WTC11 (cell line): ENCODE results near the gene STK32C. TPM values are rescaled to one million over a fixed set of nuclear protein-coding genes. Genes with fewer than 3 reads are reported as not detected.

Experiments
- ATAC-seq: fragments of 200-7000 bp; cut with Tn5 transposase; 2 replicates; pipeline ENCODE4 v1.10.0; 2021; ENCODE audit warnings: mild to moderate bottlenecking, moderate library complexity
- CTCF ChIA-PET: fragments of 300-600 bp; sonication (Branson Sonifier 250); formaldehyde crosslinking; loops from one replicate; lab custom pipeline; 2021; ENCODE audit warnings: antibody characterized with exemption; lab: Charles Lee
- POLR2A ChIA-PET: fragments of 350-600 bp; sonication (Branson Sonifier 250); formaldehyde crosslinking; loops from one replicate; lab custom pipeline; 2021; ENCODE audit warnings: antibody characterized with exemption; lab: Charles Lee
- DNase-seq: peaks from one replicate; pipeline ENCODE4 v3.0.0; 2021; ENCODE audit warnings: low spot score
- H3K27ac Mint-ChIP-seq: 2 replicates; pipeline ENCODE4 v1.8.0; 2021; ENCODE audit warnings: mixed read lengths
- H3K27me3 Mint-ChIP-seq: 2 replicates; pipeline ENCODE4 v1.8.0; 2021; ENCODE audit warnings: low read depth, mild to moderate bottlenecking, moderate library complexity, mixed read lengths
- H3K36me3 Mint-ChIP-seq: 2 replicates; pipeline ENCODE4 v1.8.0; 2021; ENCODE audit warnings: mixed read lengths
- H3K4me1 Mint-ChIP-seq: 2 replicates; pipeline ENCODE4 v1.8.0; 2022; ENCODE audit warnings: mixed read lengths
- H3K4me3 Mint-ChIP-seq: 2 replicates; pipeline ENCODE4 v1.8.0; 2021; ENCODE audit warnings: mild to moderate bottlenecking, moderate library complexity, mixed read lengths
- H3K9me3 Mint-ChIP-seq: 2 replicates; pipeline ENCODE4 v1.8.0; 2021; ENCODE audit warnings: mixed read lengths
- ATF3 ChIP-seq: sonication (generic); formaldehyde crosslinking; conservative IDR thresholded peaks from 2 replicates; pipeline ENCODE4 v1.8.1; 2022; ENCODE audit warnings: mild to moderate bottlenecking, missing genetic modification reagents
- CDX4 ChIP-seq: fragments of 250-450 bp; sonication (Bioruptor Pico); IDR thresholded peaks from 2 replicates; pipeline ENCODE4 v1.9.0; 2021; ENCODE audit warnings: moderate library complexity, mild to moderate bottlenecking, inconsistent platforms, borderline replicate concordance
- CTCF ChIP-seq: fragments of 200-600 bp; IDR thresholded peaks from 2 replicates; pipeline ENCODE4 v1.8.0; 2022; ENCODE audit warnings: antibody characterized with exemption
- ETV6 ChIP-seq: sonication (generic); formaldehyde crosslinking; IDR thresholded peaks from 2 replicates; pipeline ENCODE4 v1.8.1; 2022; ENCODE audit warnings: mild to moderate bottlenecking, missing genetic modification reagents
- HMGA2 ChIP-seq: fragments of 250-450 bp; sonication (Bioruptor Pico); IDR thresholded peaks from 2 replicates; pipeline ENCODE4 v1.4.0; 2021; ENCODE audit warnings: mild to moderate bottlenecking, moderate library complexity
- NFE2L1 ChIP-seq: sonication (generic); formaldehyde crosslinking; IDR thresholded peaks from 2 replicates; pipeline ENCODE4 v1.8.1; 2023; ENCODE audit warnings: missing genetic modification reagents
- PREB ChIP-seq: sonication (generic); formaldehyde crosslinking; IDR thresholded peaks from 2 replicates; pipeline ENCODE4 v1.8.1; 2022; ENCODE audit warnings: mild to moderate bottlenecking, missing genetic modification reagents, moderate library complexity, borderline replicate concordance
- RELA ChIP-seq: sonication (generic); formaldehyde crosslinking; IDR thresholded peaks from 2 replicates; pipeline ENCODE4 v1.8.1; 2022; ENCODE audit warnings: missing genetic modification reagents, mild to moderate bottlenecking, borderline replicate concordance
- SMAD3 ChIP-seq: sonication (generic); formaldehyde crosslinking; IDR thresholded peaks from 2 replicates; pipeline ENCODE4 v1.8.0; 2022; ENCODE audit warnings: missing genetic modification reagents, mild to moderate bottlenecking, borderline replicate concordance
- SMAD4 ChIP-seq: sonication (generic); formaldehyde crosslinking; IDR thresholded peaks from 2 replicates; pipeline ENCODE4 v1.8.0; 2022; ENCODE audit warnings: mild to moderate bottlenecking, missing genetic modification reagents
- ZBTB21 ChIP-seq: sonication (generic); formaldehyde crosslinking; IDR thresholded peaks from 2 replicates; pipeline ENCODE4 v1.8.1; 2023; ENCODE audit warnings: mild to moderate bottlenecking, missing genetic modification reagents, borderline replicate concordance
- ZNF263 ChIP-seq: sonication (generic); formaldehyde crosslinking; IDR thresholded peaks from 2 replicates; pipeline ENCODE4 v1.8.1; 2022; ENCODE audit warnings: low read depth, mild to moderate bottlenecking, moderate library complexity, missing genetic modification reagents
- ZNF396 ChIP-seq: fragments of 250-450 bp; sonication (Bioruptor Pico); IDR thresholded peaks from 2 replicates; pipeline ENCODE4 v1.8.0; 2021; ENCODE audit warnings: mild to moderate bottlenecking, moderate library complexity, borderline replicate concordance
- ZNF416 ChIP-seq: fragments of 250-450 bp; sonication (Bioruptor Pico); IDR thresholded peaks from 2 replicates; pipeline ENCODE4 v1.9.0; 2021; ENCODE audit warnings: mild to moderate bottlenecking, inconsistent platforms
- ZNF425 ChIP-seq: fragments of 250-450 bp; sonication (Bioruptor Pico); conservative IDR thresholded peaks from 2 replicates; pipeline ENCODE4 v1.9.0; 2021; ENCODE audit warnings: mild to moderate bottlenecking
- ZNF532 ChIP-seq: fragments of 250-450 bp; sonication (Bioruptor Pico); IDR thresholded peaks from 2 replicates; pipeline ENCODE4 v1.9.0; 2021; ENCODE audit warnings: mild to moderate bottlenecking, borderline replicate concordance
- total RNA-seq: library from RNA; stranded (reverse); gene quantifications from 3 replicates; pipeline ENCODE4 v1.2.3, GENCODE V29; 2021

STK32C gene
- total RNA-seq, 1 experiment from 2014 or later = 20.7 TPM

GRCh38 chr10:132309471-132309865 is 1.7 kb upstream of the STK32C start:
- no peak overlapping the region for H3K27ac Mint-ChIP-seq
- H3K9me3 Mint-ChIP-seq = peaks cover 29% of the 10 kb centered on the region
- ATAC-seq (no peak), DNase-seq (no peak)
- peaks cover 61% of the 10 kb centered on the region for H3K27me3 Mint-ChIP-seq
- H3K4me3 Mint-ChIP-seq = peak overlapping the region; percentile 61
- POLR2A ChIA-PET = no interaction called here
- TF ChIP-seq SMAD3 (CRISPR knock-in tag) = no peak
- no peak for TF ChIP-seq SMAD4 (CRISPR knock-in tag)
- no peak for TF ChIP-seq NFE2L1
- no peak for TF ChIP-seq ZBTB21 (CRISPR knock-in tag)
- TF ChIP-seq ZNF416 (CRISPR knock-in tag) = no peak
- TF ChIP-seq PREB (CRISPR knock-in tag) = no peak
- no peak for TF ChIP-seq CTCF
- no peak for TF ChIP-seq ZNF396
- no peak for TF ChIP-seq HMGA2
- TF ChIP-seq CDX4 (CRISPR knock-in tag) = no peak
- no peak for TF ChIP-seq ZNF425 (CRISPR knock-in tag)
- no peak for TF ChIP-seq ZNF532 (CRISPR knock-in tag)
- no peak for TF ChIP-seq RELA (CRISPR knock-in tag)
- no peak for TF ChIP-seq ZNF263
- TF ChIP-seq ATF3 (CRISPR knock-in tag) = no peak
- TF ChIP-seq ETV6 = no peak
- CTCF ChIA-PET = no interaction called here
- peaks cover 13% of the 10 kb centered on the region for H3K4me1 Mint-ChIP-seq
- H3K36me3 Mint-ChIP-seq = peaks cover 17% of the 10 kb centered on the region
